Epithelial cell of esophagus (primary cell): ENCODE results near the gene HAS3.

Experiments used
- DNase-seq: peaks from one replicate; pipeline ENCODE4 v3.0.0; 2010; ENCODE audit warnings: low read depth
- H3K4me3 ChIP-seq: 2 replicates; pipeline ENCODE4 v1.5.1; 2011; ENCODE audit warnings: mild to moderate bottlenecking, low read length, control low read depth
- TF ChIP-seq, protein P1 (sequence below): IDR thresholded peaks from 2 replicates; pipeline ENCODE4 v1.5.1; 2011; ENCODE audit warnings: low read depth, mild to moderate bottlenecking, low read length, control low read depth, inconsistent platforms; ENCODE audit not compliant: insufficient read depth; ENCODE audit errors: missing control alignments

HAS3 gene

DNA sequence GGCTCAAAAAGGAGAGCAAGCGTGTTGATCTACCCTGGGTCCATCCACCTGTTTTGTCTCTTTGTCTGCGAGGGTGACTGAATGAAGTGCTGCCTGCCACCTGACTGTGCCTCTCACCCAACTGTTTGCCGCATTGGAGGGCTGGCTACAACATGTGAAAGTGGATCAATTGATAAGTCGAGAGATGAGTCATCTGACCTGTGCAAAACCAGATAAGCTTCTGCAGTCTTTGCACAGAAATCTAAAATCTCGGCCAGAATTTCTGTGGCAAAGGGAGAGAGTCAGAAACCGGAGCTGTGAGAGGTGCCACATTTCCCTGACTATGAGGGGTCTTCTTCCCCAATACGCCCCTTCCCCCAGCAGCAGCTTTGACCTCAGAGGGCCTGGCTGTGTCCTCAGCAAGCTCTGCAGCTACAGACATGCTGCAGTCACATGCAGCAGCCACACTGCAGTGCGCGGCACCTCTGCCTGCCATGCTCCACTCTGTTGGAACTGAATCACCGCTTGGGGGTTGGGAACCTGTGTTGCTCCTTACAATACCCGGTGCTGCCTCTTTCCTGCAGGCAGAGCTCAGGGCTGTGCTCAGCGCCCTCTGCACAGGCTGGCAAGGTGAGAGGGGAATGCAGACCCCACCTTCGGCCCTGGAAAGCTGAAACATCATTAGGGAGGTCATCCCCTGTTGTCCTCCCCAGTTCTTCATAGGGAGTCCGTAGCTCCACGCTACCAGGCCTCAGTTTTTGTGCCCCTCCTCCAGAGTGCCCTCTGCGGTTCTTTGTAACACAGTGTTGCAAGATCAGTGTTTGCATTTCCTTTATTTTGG is 16.2 kb upstream of the HAS3 start:
- DNase-seq, result peak; percentile 79
- TF ChIP-seq, protein P1, sequence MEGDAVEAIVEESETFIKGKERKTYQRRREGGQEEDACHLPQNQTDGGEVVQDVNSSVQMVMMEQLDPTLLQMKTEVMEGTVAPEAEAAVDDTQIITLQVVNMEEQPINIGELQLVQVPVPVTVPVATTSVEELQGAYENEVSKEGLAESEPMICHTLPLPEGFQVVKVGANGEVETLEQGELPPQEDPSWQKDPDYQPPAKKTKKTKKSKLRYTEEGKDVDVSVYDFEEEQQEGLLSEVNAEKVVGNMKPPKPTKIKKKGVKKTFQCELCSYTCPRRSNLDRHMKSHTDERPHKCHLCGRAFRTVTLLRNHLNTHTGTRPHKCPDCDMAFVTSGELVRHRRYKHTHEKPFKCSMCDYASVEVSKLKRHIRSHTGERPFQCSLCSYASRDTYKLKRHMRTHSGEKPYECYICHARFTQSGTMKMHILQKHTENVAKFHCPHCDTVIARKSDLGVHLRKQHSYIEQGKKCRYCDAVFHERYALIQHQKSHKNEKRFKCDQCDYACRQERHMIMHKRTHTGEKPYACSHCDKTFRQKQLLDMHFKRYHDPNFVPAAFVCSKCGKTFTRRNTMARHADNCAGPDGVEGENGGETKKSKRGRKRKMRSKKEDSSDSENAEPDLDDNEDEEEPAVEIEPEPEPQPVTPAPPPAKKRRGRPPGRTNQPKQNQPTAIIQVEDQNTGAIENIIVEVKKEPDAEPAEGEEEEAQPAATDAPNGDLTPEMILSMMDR, result peak; percentile 8
- H3K4me3 ChIP-seq, result no peak overlapping the region

DNA sequence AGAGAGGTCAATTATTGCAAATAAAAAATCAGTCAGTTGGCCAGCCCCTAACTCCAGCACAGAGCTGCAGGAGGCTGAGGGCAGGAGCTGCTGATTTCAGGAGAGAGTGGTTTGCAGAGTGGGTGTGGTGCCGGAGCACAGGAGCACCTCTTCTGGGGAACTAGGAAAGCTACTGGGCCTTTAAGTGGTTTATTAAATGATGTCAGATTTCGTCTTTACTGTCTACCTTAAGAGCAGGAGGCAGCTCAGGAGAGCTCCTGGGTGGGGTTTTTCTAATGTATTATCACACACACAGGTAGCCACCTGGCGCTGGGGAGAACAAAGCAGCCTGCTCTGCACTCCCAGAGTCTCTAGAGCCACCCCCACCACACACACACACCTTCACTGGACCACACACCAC is 11.5 kb upstream of the HAS3 start:
- no peak overlapping the region for H3K4me3 ChIP-seq
- no peak for DNase-seq
- TF ChIP-seq, protein P1, result no peak

DNA sequence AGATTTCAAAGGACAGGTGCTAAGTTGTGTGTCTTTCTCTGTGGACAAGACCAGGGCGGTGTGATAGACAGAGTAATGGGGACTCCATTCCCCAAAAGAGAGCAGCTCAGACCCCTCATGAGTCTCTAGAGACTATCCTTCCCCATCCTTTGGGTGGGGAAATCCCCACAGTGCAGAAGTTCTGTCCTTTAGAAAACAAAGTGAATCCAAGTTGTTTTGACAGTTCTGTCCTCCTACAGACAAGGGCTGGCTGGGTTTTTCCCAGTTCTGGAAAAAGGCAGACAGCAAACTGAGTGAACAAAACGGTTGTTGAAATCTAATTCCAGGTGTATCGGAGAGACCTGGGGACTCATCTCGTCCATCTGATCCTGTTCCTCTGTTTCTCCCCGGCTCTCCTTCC is 11.0 kb upstream of the HAS3 start:
- TF ChIP-seq, protein P1, result no peak
- no peak for DNase-seq

DNA sequence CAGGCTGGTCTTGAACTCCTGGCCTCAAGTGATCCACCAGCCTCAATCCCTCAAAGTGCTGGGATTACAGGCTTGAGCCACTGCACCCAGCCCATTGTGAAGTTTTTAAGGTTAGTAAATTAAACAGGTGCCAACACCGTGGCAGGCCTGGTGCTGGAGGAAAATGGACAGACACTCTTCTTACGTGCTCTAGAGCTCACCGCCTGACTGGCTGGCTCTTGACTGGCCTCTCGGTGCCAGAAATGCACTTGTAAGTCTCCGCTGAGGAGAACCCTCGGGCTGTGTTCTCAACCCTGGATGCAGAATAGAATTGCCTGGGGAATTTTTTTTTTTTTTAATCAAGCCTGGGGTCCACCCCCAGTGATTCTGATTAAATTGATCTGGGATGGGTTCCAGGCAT is 10.3 kb upstream of the HAS3 start:
- no peak for DNase-seq
- H3K4me3 ChIP-seq, result no peak overlapping the region

More for the DNA sequence above, 11.0 kb upstream of the HAS3 start:
- no peak overlapping the region for H3K4me3 ChIP-seq

DNA sequence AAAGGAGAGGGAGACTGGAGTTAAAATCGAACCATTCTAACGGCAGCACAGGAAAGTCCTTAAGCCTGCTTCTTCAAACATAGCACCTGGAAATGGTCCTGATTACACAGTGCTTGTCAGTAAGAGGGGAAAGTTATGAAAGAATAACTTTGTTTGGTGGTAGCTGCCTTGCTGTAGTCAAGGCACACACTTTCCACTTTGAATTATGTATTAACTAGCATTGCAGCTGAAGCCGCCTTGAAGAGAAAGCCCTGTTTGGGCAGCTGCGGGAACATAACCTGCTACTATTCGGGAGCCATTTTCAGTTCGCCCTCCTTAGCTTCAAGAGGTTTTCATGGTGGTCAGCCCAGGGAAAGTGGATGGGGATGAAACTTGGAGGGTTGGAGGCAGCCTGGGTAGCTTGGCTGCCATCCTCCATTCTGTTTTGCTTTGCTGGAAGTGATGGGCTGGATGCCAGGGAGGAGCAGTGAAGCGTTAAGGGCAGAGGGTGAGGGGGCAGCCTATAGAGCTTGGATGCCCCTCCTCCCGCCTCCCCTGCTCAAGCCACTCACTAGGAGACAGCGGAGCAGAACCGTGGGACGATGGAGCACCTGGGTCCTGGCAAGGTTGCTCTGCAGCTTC is 5.3 kb upstream of the HAS3 start:
- TF ChIP-seq, protein P1, result no peak
- no peak overlapping the region for H3K4me3 ChIP-seq
- DNase-seq, result no peak

More for the DNA sequence above, 10.3 kb upstream of the HAS3 start:
- TF ChIP-seq, protein P1, result no peak

DNA sequence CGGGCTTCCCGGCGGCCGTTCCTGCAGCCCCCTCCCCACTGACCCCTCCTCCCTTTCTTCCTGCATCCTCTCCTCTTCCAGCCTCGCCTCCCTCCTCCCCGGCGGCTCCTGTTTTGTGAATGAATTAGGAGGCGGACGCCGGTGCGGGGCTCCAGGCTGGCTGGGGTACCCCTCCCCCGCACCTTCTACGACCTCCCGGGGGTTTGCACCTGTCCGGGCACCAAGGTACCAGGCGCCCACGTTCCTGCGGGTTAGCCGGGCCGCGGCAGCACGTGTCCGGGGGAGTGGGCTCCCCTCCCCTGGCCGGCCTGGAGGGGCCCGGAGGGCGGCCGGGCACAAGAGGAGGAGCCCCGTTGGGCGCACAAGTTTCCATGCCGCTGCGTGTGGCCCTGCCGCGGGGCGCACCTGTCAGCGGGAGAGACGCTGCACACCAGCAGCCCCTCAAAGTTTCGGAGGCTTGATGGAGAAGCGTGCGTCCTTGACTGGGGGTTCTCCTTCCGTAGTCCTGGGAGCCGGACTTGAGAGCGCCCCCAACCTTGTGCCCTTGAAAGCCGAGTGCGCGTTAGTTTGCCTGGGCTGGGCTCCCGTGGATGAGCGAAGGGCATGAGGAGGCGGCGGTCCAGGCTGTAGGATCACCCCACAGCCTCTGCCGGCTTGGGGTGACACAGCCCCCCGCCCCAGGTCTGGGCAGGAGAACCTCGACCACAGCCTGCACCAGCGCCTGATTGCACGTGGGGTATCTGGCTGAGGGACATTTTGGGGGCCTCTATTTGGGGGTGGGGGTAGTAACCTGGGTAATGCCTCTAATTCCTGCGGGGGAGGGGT is 1.2 kb downstream of the HAS3 start:
- TF ChIP-seq, protein P1, result no peak
- DNase-seq, result no peak
- peak overlapping the region; percentile 62 for H3K4me3 ChIP-seq
